Raji (cell line): ENCODE data around the gene SFSWAP.

Experiments
- POLR2A ChIP-seq: IDR thresholded peaks from 2 replicates; pipeline ENCODE4 v1.6.1; 2011; ENCODE audit warnings: low read depth, low read length, control low read depth; ENCODE audit not compliant: insufficient read depth

SFSWAP gene

DNA sequence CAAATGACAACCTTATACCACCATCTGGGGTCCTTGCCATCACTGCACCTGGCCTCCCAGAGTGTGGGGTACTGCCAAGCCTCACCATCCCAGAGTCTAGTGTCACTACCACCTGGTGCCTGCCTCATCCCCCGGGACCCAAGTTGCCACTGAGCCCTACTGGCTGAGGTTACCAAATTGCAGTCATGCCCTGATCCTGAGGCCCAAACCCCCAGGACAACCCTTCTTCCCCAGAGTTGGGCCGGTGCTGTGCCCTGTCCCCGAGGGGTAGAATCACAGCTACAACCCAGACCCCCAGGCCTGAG lies 8.4 kb upstream of the SFSWAP start:
- TF ChIP-seq POLR2A: no peak

- no peak for TF ChIP-seq POLR2A
Observed at GRCh38 chr12:131703161-131703560, 7.7 kb upstream of the SFSWAP start.

DNA sequence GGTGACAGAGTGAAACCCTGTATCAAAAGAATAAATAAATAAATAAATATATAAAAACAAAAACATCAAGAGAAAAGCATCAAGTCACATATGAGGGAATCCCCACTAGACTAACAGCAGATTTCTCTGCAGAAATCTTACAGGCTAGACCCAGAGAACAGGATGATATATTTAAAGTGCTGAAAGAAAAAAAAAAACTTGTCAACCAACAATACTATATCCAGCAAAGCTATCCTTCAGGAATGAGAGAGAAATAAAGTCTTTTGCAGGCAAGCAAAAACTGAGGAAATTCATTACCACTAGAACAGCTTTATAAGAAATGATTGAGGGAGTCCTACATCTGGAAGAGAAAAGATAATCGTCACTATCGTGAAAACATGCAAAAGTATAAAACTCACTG lies 6.4 kb upstream of the SFSWAP start:
- no peak for TF ChIP-seq POLR2A

DNA sequence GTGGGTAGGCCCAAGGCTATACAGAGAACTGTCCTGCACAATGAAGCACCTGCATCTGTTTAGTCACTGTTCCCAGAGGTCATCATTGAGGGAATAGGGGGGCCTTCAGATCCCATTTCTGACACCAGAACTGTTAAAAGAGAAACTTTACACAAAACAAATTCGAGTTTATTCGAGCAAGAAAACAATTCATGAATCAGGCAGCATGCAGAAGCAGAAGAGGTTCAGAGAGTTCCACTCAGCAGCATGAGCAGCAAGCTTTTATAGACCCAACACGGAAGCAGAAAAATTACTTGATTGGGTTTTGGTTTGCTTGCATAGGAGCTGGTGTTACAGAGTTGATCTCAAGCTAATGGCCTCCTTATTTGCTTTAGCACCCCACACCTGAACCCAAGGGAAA lies 1.7 kb upstream of the SFSWAP start:
- no peak for TF ChIP-seq POLR2A

- no peak for TF ChIP-seq POLR2A
Observed at GRCh38 chr12:131711551-131712205, 788 bp downstream of the SFSWAP start.

DNA sequence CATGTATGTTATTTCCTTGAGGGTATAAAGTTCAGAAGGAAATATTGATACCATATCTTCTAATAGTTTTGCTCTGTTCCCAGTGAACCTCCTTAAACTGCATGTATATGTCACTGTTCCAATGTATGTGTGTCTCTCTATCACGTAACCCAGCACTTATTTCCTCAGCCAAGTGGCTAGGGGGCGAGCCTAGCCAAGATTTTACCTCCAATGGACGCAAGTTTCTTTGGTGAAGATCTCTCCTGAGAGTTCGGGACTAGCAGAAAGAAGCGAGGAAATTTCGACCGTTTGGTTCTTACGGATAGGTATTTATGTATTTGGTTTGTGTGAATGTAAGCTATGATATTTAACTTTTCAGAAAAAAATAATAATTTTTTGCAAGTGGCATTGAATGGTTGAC lies 2.5 kb downstream of the SFSWAP start:
- no peak for TF ChIP-seq POLR2A

GRCh38 chr12:131714759-131715158 lies 3.9 kb downstream of the SFSWAP start:
- TF ChIP-seq POLR2A: no peak

DNA sequence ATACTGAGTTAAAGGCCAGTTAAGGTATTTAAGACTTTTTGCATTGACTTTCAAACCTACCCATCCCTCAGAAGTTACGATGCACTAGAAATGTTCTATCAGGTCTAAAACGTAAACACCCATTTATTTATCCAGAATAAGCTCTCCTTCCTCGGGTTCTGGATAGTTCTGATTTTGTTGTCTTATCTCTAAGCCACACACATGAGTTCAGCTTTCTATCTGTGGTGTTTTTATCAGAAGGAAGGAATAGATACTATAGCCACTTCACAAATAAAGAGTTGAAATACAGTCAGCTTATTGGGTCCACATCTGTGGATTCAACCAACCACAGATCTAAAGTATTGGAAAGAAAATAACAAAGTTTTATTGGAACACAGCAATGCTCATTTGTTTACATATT lies 5.4 kb downstream of the SFSWAP start:
- TF ChIP-seq POLR2A: no peak

DNA sequence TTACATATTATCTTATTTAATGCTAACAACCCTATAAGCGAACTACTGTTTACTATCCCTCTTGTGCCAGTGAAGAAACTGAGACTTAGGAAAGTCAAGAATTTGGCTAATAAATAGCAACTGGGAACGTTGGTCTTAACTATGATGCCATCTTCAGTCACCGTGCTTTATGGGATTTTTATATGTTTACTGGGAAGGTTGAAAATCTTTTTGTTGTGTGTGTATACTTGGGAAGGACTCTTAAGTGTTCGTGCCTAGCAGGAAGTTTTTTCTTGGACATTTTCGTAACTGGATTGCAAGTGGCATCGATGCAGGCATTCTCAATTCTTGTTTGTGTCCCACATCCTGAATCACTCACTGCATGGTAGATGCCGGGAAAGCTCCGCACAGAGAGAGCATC lies 9.4 kb downstream of the SFSWAP start:
- no peak for TF ChIP-seq POLR2A

GRCh38 chr12:131720921-131721320 lies 10.0 kb downstream of the SFSWAP start:
- no peak for TF ChIP-seq POLR2A

DNA sequence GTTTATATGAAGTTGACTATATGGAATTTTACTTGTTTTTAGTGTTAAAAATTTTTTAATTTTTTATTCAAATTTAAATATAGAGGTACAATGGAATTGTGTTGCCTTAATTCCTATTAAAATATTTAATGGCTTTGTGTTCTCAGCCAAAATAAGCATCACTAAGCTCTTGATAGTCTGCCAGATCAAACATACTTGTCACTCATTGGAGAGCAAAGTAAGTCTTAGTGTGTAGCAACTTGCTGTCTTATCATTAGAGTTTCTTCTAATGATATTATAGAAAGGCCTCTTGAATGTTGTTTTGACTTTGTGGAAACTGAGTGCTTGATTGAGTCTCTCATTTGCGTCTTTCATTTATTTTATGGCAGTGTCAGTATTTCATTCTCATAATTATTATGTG lies 10.7 kb downstream of the SFSWAP start:
- TF ChIP-seq POLR2A: no peak

- TF ChIP-seq POLR2A: no peak
Observed at GRCh38 chr12:131723532-131723931, 12.6 kb downstream of the SFSWAP start.

DNA sequence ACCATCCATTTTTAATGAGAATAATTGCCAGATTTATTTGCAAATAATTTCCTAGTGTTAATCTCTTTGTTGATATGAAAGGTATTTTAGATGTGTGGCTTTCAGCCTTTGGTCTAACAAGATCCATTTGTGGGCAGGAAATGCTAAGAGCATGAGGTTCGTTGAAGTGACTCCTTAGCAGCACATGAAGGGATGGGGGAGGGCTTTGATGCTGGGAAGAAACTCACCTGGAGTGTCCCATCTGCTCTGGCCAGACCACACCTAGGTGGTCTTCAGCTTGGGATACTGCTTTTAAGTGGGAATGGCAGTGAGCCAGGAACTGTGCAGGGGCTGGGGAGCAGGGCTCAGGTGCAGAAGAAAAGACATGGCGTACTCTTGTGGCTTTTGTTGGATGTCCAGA lies 13.6 kb downstream of the SFSWAP start:
- TF ChIP-seq POLR2A: no peak

DNA sequence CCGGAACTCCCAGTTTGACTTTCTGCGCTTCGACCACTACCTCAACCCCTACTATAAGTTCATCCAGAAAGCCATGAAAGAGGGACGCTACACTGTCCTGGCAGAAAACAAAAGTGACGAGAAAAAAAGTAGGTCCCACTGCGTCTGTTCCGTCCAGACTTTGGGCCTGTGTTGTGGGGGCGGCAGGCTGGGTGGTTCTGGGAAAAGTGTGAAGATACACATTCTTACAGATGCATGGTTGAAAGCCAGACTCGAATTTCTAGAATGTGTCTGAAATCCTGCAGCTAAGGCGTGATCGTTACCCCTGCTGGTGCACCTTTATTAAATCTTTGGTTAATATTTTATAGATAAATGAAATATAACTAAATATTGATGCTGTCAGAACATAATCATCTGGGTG lies 14.6 kb downstream of the SFSWAP start:
- no peak for TF ChIP-seq POLR2A

GRCh38 chr12:131728720-131729119 lies 17.8 kb downstream of the SFSWAP start:
- TF ChIP-seq POLR2A: no peak

DNA sequence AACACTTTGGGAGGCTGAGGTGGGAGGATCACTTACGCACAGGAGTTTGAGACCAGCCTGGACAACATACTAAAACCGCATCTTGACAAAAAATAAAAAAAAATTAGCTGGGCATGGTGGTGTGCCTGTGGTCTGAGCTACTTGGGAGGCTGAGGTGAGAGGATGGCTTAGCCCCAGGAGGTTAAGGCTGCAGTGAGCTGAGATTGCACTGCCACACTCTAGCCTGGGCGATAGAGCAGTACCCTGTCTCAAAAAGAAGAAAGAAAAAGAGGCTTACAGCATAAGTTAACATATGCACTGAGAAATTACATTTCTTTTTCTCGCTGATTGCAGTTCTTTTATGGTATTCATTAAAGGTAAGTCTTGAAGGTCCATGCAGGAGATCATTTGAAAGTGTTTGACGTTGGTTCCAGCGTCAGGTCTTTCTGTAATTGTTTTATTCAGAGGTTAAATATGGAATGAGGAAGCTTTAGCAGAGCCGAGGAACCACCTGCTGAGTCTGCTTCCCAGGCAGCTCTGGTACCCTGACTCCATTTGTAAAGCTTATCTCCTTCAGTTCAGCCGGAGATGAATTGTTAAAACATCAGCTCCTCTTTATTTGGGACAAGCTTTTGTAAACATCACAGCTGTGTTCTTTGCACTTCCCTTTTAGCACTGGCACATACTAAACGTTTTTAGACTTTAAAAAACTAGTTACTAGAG lies 18.5 kb downstream of the SFSWAP start:
- TF ChIP-seq POLR2A: no peak
